Measurements from ENCODE around the gene PLEKHH2. TPM values are rescaled to one million over a fixed set of nuclear protein-coding genes. Genes with fewer than 3 reads are reported as not detected.

Gene PLEKHH2
- total and polyA plus RNA-seq, 2 of the 13 experiments (the other 11 are each of a cell fraction or from before 2014, with no cell fraction given): 1.1 to 3.0 TPM

DNA sequence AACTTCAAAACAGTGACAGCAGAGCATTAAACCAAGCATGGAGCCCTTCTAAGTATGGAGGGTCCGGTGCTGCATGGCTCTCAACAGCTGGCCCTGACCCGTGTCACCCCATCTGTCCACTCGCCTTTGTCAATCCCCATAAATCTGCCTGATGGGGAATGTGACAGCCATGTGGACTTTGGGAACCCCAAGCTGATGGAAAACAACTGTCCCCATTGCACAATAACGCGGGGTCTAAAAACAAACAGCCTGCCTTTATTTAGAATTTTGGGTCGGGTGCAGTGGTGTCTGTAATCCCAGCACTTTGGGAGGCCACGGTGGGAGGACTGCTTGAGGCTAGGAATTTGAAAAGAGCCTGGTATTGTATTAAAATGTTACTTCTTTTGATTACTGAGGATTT lies 24.1 kb upstream of the PLEKHH2 start (continued):
- TF ChIP-seq, protein P1, sequence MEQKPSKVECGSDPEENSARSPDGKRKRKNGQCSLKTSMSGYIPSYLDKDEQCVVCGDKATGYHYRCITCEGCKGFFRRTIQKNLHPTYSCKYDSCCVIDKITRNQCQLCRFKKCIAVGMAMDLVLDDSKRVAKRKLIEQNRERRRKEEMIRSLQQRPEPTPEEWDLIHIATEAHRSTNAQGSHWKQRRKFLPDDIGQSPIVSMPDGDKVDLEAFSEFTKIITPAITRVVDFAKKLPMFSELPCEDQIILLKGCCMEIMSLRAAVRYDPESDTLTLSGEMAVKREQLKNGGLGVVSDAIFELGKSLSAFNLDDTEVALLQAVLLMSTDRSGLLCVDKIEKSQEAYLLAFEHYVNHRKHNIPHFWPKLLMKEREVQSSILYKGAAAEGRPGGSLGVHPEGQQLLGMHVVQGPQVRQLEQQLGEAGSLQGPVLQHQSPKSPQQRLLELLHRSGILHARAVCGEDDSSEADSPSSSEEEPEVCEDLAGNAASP (CRISPR knock-in tag; IDR thresholded peaks at IDR 0.05; ENCODE audit: borderline replicate concordance): no peak
- TF ChIP-seq ZNF782 (CRISPR knock-in tag; IDR thresholded peaks at IDR 0.05; ENCODE audit: borderline replicate concordance): no peak
- 0 out of 2 replicates have a peak, but pooled peaks have one; percentile 6 for TF ChIP-seq ZNF788 (CRISPR knock-in tag; IDR thresholded peaks at IDR 0.05; ENCODE audit: borderline replicate concordance)
- TF ChIP-seq NR2F1 (CRISPR knock-in tag; IDR thresholded peaks at IDR 0.05): no peak
- TF ChIP-seq ZSCAN22 (CRISPR knock-in tag; IDR thresholded peaks at IDR 0.05): no peak
- TF ChIP-seq, protein P2, sequence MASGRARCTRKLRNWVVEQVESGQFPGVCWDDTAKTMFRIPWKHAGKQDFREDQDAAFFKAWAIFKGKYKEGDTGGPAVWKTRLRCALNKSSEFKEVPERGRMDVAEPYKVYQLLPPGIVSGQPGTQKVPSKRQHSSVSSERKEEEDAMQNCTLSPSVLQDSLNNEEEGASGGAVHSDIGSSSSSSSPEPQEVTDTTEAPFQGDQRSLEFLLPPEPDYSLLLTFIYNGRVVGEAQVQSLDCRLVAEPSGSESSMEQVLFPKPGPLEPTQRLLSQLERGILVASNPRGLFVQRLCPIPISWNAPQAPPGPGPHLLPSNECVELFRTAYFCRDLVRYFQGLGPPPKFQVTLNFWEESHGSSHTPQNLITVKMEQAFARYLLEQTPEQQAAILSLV (CRISPR knock-in tag; IDR thresholded peaks at IDR 0.05; ENCODE audit: borderline replicate concordance): no peak
- TF ChIP-seq FOXA3 (CRISPR knock-in tag; IDR thresholded peaks at IDR 0.05): peak; percentile 29; the same call in 1 of the 2 replicates
- TF ChIP-seq ZNF547 (CRISPR knock-in tag; IDR thresholded peaks at IDR 0.05): no peak
- peak; percentile 93; the same call in 1 of the 2 replicates for TF ChIP-seq HOXA9 (CRISPR knock-in tag; IDR thresholded peaks at IDR 0.05; ENCODE audit: borderline replicate concordance)
- no peak for TF ChIP-seq NCOR1 (IDR thresholded peaks at IDR 0.05; ENCODE audit: borderline replicate concordance, low read length)
- TF ChIP-seq GATAD1 (CRISPR knock-in tag; IDR thresholded peaks at IDR 0.05): no peak
- TF ChIP-seq, protein P3, sequence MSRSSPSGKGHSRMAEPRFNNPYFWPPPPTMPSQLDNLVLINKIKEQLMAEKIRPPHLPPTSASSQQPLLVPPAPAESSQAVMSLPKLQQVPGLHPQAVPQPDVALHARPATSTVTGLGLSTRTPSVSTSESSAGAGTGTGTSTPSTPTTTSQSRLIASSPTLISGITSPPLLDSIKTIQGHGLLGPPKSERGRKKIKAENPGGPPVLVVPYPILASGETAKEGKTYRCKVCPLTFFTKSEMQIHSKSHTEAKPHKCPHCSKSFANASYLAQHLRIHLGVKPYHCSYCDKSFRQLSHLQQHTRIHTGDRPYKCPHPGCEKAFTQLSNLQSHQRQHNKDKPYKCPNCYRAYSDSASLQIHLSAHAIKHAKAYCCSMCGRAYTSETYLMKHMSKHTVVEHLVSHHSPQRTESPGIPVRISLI (CRISPR knock-in tag; IDR thresholded peaks at IDR 0.05; ENCODE audit: borderline replicate concordance): no peak
- peak; percentile 56; the same call in 1 of the 2 replicates for TF ChIP-seq PHF21A (CRISPR knock-in tag; IDR thresholded peaks at IDR 0.05)
- no peak for TF ChIP-seq ZNF326 (CRISPR knock-in tag; IDR thresholded peaks at IDR 0.05; ENCODE audit: borderline replicate concordance)
- peak in 1 of 2 experiments; percentile 73; a peak in 2 of 4 replicates for TF ChIP-seq EP300 (IDR thresholded peaks at IDR 0.05; ENCODE audit: low read depth in 2 of 2, low read length in 2 of 2)
- TF ChIP-seq EP300 (CRISPR knock-in tag; IDR thresholded peaks at IDR 0.05; ENCODE audit: borderline replicate concordance): no peak
- no peak for TF ChIP-seq CREM (IDR thresholded peaks at IDR 0.05)
- TF ChIP-seq CREM (CRISPR knock-in tag; IDR thresholded peaks at IDR 0.05): no peak
- TF ChIP-seq ZNF136 (CRISPR knock-in tag; IDR thresholded peaks at IDR 0.05; ENCODE audit: low read depth): no peak
- TF ChIP-seq, protein P4, sequence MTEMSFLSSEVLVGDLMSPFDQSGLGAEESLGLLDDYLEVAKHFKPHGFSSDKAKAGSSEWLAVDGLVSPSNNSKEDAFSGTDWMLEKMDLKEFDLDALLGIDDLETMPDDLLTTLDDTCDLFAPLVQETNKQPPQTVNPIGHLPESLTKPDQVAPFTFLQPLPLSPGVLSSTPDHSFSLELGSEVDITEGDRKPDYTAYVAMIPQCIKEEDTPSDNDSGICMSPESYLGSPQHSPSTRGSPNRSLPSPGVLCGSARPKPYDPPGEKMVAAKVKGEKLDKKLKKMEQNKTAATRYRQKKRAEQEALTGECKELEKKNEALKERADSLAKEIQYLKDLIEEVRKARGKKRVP (CRISPR knock-in tag; IDR thresholded peaks at IDR 0.05): peak in 1 of 2 experiments; percentile 6; a peak in 1 of 4 replicates
- TF ChIP-seq, protein P5, sequence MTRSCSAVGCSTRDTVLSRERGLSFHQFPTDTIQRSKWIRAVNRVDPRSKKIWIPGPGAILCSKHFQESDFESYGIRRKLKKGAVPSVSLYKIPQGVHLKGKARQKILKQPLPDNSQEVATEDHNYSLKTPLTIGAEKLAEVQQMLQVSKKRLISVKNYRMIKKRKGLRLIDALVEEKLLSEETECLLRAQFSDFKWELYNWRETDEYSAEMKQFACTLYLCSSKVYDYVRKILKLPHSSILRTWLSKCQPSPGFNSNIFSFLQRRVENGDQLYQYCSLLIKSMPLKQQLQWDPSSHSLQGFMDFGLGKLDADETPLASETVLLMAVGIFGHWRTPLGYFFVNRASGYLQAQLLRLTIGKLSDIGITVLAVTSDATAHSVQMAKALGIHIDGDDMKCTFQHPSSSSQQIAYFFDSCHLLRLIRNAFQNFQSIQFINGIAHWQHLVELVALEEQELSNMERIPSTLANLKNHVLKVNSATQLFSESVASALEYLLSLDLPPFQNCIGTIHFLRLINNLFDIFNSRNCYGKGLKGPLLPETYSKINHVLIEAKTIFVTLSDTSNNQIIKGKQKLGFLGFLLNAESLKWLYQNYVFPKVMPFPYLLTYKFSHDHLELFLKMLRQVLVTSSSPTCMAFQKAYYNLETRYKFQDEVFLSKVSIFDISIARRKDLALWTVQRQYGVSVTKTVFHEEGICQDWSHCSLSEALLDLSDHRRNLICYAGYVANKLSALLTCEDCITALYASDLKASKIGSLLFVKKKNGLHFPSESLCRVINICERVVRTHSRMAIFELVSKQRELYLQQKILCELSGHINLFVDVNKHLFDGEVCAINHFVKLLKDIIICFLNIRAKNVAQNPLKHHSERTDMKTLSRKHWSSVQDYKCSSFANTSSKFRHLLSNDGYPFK (CRISPR knock-in tag; IDR thresholded peaks at IDR 0.05; ENCODE audit: borderline replicate concordance): no peak
- TF ChIP-seq LCORL (IDR thresholded peaks at IDR 0.05): no peak
- peak; percentile 74; the same call in 1 of the 2 replicates for TF ChIP-seq LCORL (CRISPR knock-in tag; IDR thresholded peaks at IDR 0.05)
- TF ChIP-seq CBX5 (CRISPR knock-in tag; IDR thresholded peaks at IDR 0.05; ENCODE audit: borderline replicate concordance): no peak
